ENCODE measurements around the gene DNAJC1. TPM values are rescaled to one million over a fixed set of nuclear protein-coding genes. Genes with fewer than 3 reads are reported as not detected.

Gene DNAJC1
- total and polyA plus RNA-seq, 7 donors: 9.9 to 135 (median 51.9) TPM

DNA sequence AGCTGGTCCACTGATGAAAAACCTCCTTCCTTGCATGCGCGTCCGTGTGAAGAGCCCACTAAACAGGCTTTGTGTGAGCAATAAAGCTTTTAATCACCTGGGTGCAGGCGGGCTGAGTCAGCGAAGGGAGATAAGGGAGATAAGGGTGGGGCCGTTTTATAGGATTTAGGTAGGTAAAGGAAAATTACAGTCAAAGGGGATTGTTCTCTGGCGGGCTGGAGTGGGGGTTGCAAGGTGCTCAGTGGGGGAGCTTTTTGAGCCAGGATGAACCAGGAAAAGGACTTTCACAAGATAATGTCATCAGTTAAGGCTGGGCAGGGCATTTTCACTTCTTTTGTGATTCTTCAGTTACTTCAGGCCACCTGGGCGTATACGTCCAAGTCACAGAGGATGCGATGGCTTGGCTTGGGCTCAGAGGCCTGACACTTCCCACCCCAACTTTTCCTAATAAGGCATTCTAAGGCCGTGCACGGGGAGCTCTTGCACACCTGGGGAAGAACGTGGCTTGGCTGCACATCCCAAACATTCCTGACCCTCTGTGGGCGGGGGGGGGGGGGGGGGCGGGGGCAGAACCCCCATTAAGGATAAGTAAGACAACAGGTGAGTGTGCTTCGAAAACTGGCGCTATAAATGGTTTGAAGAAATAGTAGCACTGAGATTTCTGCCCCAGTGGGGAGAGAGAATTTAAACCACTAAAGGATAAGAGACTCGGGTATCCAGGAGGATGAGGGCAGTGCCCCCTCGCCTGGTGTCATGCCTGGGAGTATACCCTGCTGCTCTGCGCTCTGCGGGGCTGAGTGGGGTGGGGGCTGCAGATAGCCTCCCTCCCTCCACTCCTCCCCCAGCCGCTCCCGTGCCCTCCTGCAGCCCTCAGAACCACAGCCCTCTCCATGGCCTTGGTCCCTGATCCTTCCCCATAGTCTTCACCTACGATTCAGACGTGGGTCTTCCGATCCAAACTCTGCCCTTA, 251.9 kb downstream of the DNAJC1 start:
- intact Hi-C loops (cut with DNase I): no loop called here
- Histone ChIP-seq H3K4me1 (no peaks in the 10 kb centered on the region), H3K4me3 (no peak overlapping the region), H3K9me3 (no peaks in the 10 kb centered on the region), H3K27ac (no peak overlapping the region), H3K36me3 (peaks cover 0 to 22% (median 0%) of the 10 kb centered on the region in 4 donors), H3K27me3 (no peaks in the 10 kb centered on the region)
- no peak for DNase-seq
- TF ChIP-seq, protein P1, sequence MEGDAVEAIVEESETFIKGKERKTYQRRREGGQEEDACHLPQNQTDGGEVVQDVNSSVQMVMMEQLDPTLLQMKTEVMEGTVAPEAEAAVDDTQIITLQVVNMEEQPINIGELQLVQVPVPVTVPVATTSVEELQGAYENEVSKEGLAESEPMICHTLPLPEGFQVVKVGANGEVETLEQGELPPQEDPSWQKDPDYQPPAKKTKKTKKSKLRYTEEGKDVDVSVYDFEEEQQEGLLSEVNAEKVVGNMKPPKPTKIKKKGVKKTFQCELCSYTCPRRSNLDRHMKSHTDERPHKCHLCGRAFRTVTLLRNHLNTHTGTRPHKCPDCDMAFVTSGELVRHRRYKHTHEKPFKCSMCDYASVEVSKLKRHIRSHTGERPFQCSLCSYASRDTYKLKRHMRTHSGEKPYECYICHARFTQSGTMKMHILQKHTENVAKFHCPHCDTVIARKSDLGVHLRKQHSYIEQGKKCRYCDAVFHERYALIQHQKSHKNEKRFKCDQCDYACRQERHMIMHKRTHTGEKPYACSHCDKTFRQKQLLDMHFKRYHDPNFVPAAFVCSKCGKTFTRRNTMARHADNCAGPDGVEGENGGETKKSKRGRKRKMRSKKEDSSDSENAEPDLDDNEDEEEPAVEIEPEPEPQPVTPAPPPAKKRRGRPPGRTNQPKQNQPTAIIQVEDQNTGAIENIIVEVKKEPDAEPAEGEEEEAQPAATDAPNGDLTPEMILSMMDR (IDR thresholded peaks at IDR 0.05): no peak
- no peak for TF ChIP-seq EP300 (IDR thresholded peaks at IDR 0.05)
- no peak for TF ChIP-seq POLR2A (IDR thresholded peaks at IDR 0.05)
- no peak for TF ChIP-seq POLR2AphosphoS5 (IDR thresholded peaks at IDR 0.05)
- whole genome bisulfite sequencing, 2 donors: 25 to 69% methylated on average over 26 of the region's 26 CpGs

DNA sequence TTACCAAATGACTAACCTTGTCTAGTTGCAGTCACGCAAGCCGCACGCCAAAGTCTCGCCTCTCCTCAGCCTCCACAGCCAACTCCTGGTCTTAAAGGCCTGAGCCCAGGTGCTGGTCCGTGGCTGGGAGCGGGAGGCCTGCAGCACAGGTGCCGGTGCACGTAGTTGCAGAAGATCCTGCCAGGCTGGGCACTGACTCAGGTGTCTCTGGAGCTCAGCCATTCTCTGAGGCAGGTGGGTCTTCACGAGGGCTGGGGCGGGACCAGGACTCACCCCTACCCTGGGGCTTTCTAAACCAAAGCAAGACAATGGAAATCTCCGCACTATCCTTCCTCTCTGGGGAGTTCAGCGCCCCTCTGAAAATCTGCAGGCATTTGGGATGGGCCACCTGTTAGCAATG, 253.1 kb downstream of the DNAJC1 start:
- H3K27ac ChIP-seq: no peak overlapping the region
- H3K27me3 ChIP-seq: no peaks in the 10 kb centered on the region
- intact Hi-C loops (cut with DNase I): no loop called here
- TF ChIP-seq POLR2AphosphoS5 (IDR thresholded peaks at IDR 0.05) (no peak), EP300 (IDR thresholded peaks at IDR 0.05) (no peak), POLR2A (IDR thresholded peaks at IDR 0.05) (no peak)
- TF ChIP-seq, protein P1 (IDR thresholded peaks at IDR 0.05): no peak
- no peaks in the 10 kb centered on the region for H3K4me1 ChIP-seq
- WGBS, 2 donors: 87 to 92% methylated on average over 12 of the region's 12 CpGs
- no peak for DNase-seq
- H3K36me3 ChIP-seq: peaks cover 0 to 12% (median 0%) of the 10 kb centered on the region in 4 donors
- H3K9me3 ChIP-seq: no peaks in the 10 kb centered on the region
- H3K4me3 ChIP-seq: no peak overlapping the region

DNA sequence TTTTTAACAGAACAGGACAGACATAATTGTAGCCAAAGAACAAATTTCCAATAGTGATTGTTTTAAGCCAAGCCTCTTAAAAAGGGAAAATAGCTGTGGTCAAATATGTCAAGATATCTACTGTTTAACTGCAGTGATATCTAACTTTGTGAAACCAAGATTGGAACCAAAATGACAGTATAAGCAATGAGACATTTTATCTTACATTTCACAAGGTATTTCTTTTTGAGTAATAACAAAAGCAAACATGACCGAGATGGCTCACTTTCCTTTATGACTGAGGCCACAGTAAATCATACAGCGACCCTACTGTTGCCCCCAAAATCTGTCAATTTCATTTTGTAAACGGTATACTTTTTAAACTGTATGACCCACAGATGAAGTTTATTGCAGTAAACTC, 253.7 kb downstream of the DNAJC1 start:
- Histone ChIP-seq H3K27ac (no peak overlapping the region), H3K9me3 (no peaks in the 10 kb centered on the region), H3K36me3 (peaks cover 0 to 13% (median 0%) of the 10 kb centered on the region in 4 donors), H3K27me3 (no peaks in the 10 kb centered on the region), H3K4me3 (no peak overlapping the region), H3K4me1 (no peaks in the 10 kb centered on the region)
- DNase-seq: no peak
- 20 to 51% methylated on average over 3 of the region's 3 CpGs for WGBS, 2 donors
- intact Hi-C loops (cut with DNase I): no loop called here
- TF ChIP-seq EP300 (IDR thresholded peaks at IDR 0.05): no peak
- TF ChIP-seq, protein P1 (IDR thresholded peaks at IDR 0.05): no peak

DNA sequence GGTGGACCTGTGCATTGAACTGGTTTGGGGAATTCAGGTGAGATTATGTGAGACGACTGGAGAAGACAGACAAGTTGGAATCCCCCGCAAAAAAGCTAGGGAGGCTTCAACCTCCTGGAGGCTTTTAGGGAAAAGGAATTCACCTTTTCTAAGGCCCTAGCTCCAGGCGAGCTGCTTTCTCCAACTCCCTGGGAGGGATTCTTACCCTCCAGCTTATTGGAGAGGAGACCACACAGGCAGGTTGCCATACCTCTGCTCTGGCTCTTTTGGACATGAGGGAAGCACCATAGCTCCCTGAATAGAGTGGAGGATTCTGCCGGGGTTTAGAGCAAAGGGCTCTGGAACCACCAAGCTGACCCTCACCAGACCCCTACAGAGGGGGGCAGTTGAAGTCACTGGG, 255.7 kb downstream of the DNAJC1 start:
- peaks cover 0 to 25% (median 4%) of the 10 kb centered on the region in 4 donors for H3K36me3 ChIP-seq
- H3K27me3 ChIP-seq: no peaks in the 10 kb centered on the region
- intact Hi-C loops (cut with DNase I): no loop called here
- no peaks in the 10 kb centered on the region for H3K9me3 ChIP-seq
- WGBS, 2 donors: 91% methylated on average over 4 of the region's 4 CpGs
- DNase-seq: no peak
- no peak for TF ChIP-seq EP300 (IDR thresholded peaks at IDR 0.05)
- no peak for TF ChIP-seq POLR2A (IDR thresholded peaks at IDR 0.05)
- TF ChIP-seq, protein P1 (IDR thresholded peaks at IDR 0.05): no peak
- no peak for TF ChIP-seq POLR2AphosphoS5 (IDR thresholded peaks at IDR 0.05)
- no peaks in the 10 kb centered on the region for H3K4me1 ChIP-seq
- H3K4me3 ChIP-seq: no peak overlapping the region
- H3K27ac ChIP-seq: no peak overlapping the region

Measured in sigmoid colon (tissue), 7 donors.